Measurements from ENCODE around the gene WDR18. TPM values are rescaled to one million over a fixed set of nuclear protein-coding genes. Genes with fewer than 3 reads are reported as not detected.

WDR18 gene
- total RNA-seq, 1 experiment from 2014 or later, result 124 TPM

GRCh38 chr19:1000095-1000494, 15.9 kb downstream of the WDR18 start, which contains the start of gene GRIN3B:
GRIN3B (plus strand) TSS chr19:1000419; CDS start chr19:1000438, 19 bp downstream.
- H3K36me3 ChIP-seq (ENCODE audit: control insufficient read depth in 1 of 2, insufficient read depth in 2 of 2, low read length in 2 of 2), result no peaks in the 10 kb centered on the region
- intact Hi-C loops (cut with micrococcal nuclease), result no loop called here
- CTCF ChIA-PET, result no interaction called here
- no peaks in the 10 kb centered on the region for H3K27me3 ChIP-seq (ENCODE audit: insufficient read depth, low read length)
- POLR2A ChIA-PET, result no interaction called here
- H3K27ac ChIP-seq (ENCODE audit: low read depth, low read length), result no peak within 1 kb of the TSS; the same call in 1 of the 2 replicates
- no peak within 1 kb of the TSS for H3K4me3 ChIP-seq (replicated peaks in 1 of 2; ENCODE audit: low read depth in 1 of 2, low read length in 2 of 2)
- H3K4me2 ChIP-seq (ENCODE audit: low read length), result peak within 1 kb of the TSS; percentile 60
- TF ChIP-seq, protein P1, sequence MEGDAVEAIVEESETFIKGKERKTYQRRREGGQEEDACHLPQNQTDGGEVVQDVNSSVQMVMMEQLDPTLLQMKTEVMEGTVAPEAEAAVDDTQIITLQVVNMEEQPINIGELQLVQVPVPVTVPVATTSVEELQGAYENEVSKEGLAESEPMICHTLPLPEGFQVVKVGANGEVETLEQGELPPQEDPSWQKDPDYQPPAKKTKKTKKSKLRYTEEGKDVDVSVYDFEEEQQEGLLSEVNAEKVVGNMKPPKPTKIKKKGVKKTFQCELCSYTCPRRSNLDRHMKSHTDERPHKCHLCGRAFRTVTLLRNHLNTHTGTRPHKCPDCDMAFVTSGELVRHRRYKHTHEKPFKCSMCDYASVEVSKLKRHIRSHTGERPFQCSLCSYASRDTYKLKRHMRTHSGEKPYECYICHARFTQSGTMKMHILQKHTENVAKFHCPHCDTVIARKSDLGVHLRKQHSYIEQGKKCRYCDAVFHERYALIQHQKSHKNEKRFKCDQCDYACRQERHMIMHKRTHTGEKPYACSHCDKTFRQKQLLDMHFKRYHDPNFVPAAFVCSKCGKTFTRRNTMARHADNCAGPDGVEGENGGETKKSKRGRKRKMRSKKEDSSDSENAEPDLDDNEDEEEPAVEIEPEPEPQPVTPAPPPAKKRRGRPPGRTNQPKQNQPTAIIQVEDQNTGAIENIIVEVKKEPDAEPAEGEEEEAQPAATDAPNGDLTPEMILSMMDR (IDR thresholded peaks at IDR 0.05 in 2 of 3, conservative IDR thresholded peaks at IDR 0.05 in 1 of 3; ENCODE audit: borderline replicate concordance in 1 of 3, insufficient read depth in 1 of 3, low read depth in 2 of 3, low read length in 2 of 3), result peak; percentile 58 to 77 (median 76)
- no peak for TF ChIP-seq SRF (IDR thresholded peaks at IDR 0.05; ENCODE audit: low read depth)
- no peak within 1 kb of the TSS for H2AFZ ChIP-seq (ENCODE audit: low read depth, low read length, poor library complexity, severe bottlenecking)
- H3K9me2 ChIP-seq (ENCODE audit: insufficient read depth), result no peaks in the 10 kb centered on the region
- H3K4me1 ChIP-seq (ENCODE audit: control insufficient read depth in 1 of 2, insufficient read depth in 2 of 2, low read length in 2 of 2), result peaks cover 10 to 27% of the 10 kb centered on the region in 2 experiments
- no peaks in the 10 kb centered on the region for H4K20me1 ChIP-seq (ENCODE audit: insufficient read depth)
- no TSS peak for BruUV-seq (replicated peaks)
- ATAC-seq (peak; percentile 72), DNase-seq (ENCODE audit: low read depth, low spot score) (peak; percentile 41)
- H3K9me3 ChIP-seq (ENCODE audit: control insufficient read depth in 1 of 2, insufficient read depth in 1 of 2, low read depth in 1 of 2, low read length in 2 of 2), result no peaks in the 10 kb centered on the region
- RAD21 ChIA-PET (ENCODE audit: low non-redundant PET in 1 of 2, low total read pairs in 2 of 2, uncharacterized antibody in 2 of 2, unreplicated experiment in 2 of 2), result no interaction called here
- H3K9ac ChIP-seq (ENCODE audit: low read length), result no peak within 1 kb of the TSS
- no peaks in the 10 kb centered on the region for H3K79me2 ChIP-seq (ENCODE audit: insufficient read depth, low read length)

DNA sequence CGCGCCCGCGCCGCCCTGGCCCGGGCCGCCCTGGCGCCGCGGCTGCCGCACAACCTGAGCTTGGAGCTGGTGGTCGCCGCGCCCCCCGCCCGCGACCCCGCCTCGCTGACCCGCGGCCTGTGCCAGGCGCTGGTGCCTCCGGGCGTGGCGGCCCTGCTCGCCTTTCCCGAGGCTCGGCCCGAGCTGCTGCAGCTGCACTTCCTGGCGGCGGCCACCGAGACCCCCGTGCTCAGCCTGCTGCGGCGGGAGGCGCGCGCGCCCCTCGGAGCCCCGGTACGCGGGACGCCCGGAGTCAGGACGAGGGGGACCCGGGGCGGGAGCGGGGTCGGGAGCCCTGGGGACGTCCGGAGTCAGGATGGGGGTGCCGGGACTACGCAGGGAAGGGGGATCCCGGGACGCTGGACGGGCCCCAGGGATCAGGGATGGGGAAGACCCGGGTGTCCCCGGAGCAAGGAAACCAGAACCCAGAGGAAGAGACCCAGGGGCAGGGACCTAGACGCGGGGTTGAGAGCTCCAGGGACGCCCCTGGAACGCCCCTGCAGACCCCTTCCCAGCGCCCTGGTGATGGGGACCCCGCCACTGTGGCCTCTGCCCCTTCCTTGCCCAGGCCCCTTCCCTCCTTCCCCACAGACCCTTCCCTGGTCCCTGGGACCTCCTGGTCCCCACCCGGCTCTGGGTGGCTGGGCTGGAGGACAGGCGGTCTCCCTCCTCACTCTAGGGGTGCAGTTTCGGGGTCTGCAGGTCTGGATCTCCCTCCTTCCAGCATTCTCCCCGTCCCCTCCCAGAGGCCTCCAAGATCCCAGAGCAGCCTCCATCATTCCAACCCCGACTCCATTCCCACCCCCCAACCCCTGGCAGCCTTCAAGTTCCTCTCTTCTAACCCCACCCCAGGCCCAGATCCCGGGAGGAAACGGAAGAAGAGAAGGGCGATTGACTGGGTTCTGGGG, 16.7 kb downstream of the WDR18 start:
- intact Hi-C loops (cut with micrococcal nuclease), result no loop called here
- no peak for TF ChIP-seq EZH2 (IDR thresholded peaks at IDR 0.05)
- no peak for TF ChIP-seq MAX (IDR thresholded peaks at IDR 0.05)
- TF ChIP-seq, protein P2, sequence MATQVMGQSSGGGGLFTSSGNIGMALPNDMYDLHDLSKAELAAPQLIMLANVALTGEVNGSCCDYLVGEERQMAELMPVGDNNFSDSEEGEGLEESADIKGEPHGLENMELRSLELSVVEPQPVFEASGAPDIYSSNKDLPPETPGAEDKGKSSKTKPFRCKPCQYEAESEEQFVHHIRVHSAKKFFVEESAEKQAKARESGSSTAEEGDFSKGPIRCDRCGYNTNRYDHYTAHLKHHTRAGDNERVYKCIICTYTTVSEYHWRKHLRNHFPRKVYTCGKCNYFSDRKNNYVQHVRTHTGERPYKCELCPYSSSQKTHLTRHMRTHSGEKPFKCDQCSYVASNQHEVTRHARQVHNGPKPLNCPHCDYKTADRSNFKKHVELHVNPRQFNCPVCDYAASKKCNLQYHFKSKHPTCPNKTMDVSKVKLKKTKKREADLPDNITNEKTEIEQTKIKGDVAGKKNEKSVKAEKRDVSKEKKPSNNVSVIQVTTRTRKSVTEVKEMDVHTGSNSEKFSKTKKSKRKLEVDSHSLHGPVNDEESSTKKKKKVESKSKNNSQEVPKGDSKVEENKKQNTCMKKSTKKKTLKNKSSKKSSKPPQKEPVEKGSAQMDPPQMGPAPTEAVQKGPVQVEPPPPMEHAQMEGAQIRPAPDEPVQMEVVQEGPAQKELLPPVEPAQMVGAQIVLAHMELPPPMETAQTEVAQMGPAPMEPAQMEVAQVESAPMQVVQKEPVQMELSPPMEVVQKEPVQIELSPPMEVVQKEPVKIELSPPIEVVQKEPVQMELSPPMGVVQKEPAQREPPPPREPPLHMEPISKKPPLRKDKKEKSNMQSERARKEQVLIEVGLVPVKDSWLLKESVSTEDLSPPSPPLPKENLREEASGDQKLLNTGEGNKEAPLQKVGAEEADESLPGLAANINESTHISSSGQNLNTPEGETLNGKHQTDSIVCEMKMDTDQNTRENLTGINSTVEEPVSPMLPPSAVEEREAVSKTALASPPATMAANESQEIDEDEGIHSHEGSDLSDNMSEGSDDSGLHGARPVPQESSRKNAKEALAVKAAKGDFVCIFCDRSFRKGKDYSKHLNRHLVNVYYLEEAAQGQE (IDR thresholded peaks at IDR 0.05; ENCODE audit: low read depth), result no peak
- TF ChIP-seq CBX3 (IDR thresholded peaks at IDR 0.05; ENCODE audit: low read depth), result no peak
- no peak for TF ChIP-seq POLR2AphosphoS5 (IDR thresholded peaks at IDR 0.05; ENCODE audit: low read depth, low read length)
- TF ChIP-seq, protein P3, sequence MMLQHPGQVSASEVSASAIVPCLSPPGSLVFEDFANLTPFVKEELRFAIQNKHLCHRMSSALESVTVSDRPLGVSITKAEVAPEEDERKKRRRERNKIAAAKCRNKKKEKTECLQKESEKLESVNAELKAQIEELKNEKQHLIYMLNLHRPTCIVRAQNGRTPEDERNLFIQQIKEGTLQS (IDR thresholded peaks at IDR 0.05), result no peak
- no peak for TF ChIP-seq ZFX (IDR thresholded peaks at IDR 0.05)
- TF ChIP-seq CEBPB (IDR thresholded peaks at IDR 0.05; ENCODE audit: low read depth), result no peak
- TF ChIP-seq POLR2A (IDR thresholded peaks at IDR 0.05; ENCODE audit: borderline replicate concordance, extremely low read depth, insufficient read depth, insufficient read length), result no peak
- TF ChIP-seq EGR1 (IDR thresholded peaks at IDR 0.05; ENCODE audit: low read depth), result no peak
- no peak for TF ChIP-seq ZNF274 (IDR thresholded peaks at IDR 0.05; ENCODE audit: low read depth, low read length)
- no peak for TF ChIP-seq FOSL1 (IDR thresholded peaks at IDR 0.05; ENCODE audit: low read depth)

More for the DNA sequence above, 16.7 kb downstream of the WDR18 start:
- no peaks in the 10 kb centered on the region for H3K9me3 ChIP-seq (ENCODE audit: control insufficient read depth in 1 of 2, insufficient read depth in 1 of 2, low read depth in 1 of 2, low read length in 2 of 2)
- peak overlapping the region; percentile 17 for H2AFZ ChIP-seq (ENCODE audit: low read depth, low read length, poor library complexity, severe bottlenecking)
- H3K27ac ChIP-seq (ENCODE audit: low read depth, low read length), result no peak overlapping the region; the same call in 1 of the 2 replicates
- no TSS peak for BruUV-seq (replicated peaks)
- no peaks in the 10 kb centered on the region for H3K36me3 ChIP-seq (ENCODE audit: control insufficient read depth in 1 of 2, insufficient read depth in 2 of 2, low read length in 2 of 2)
- no peak overlapping the region for H3K4me3 ChIP-seq (replicated peaks in 1 of 2; ENCODE audit: low read depth in 1 of 2, low read length in 2 of 2)
- H3K27me3 ChIP-seq (ENCODE audit: insufficient read depth, low read length), result no peaks in the 10 kb centered on the region
- POLR2A ChIA-PET, result no interaction called here
- no peak overlapping the region for H3K9ac ChIP-seq (ENCODE audit: low read length)
- RAD21 ChIA-PET (ENCODE audit: low non-redundant PET in 1 of 2, low total read pairs in 2 of 2, uncharacterized antibody in 2 of 2, unreplicated experiment in 2 of 2), result interaction anchor here in 1 of 2 experiments (0.6 kb wide), 1 partner anchor 84 kb away, joined by 3 read pairs; no protein-coding TSS in a partner anchor
- peak overlapping the region; percentile 28 for H3K4me2 ChIP-seq (ENCODE audit: low read length)
- peaks cover 10 to 20% of the 10 kb centered on the region in 2 experiments for H3K4me1 ChIP-seq (ENCODE audit: control insufficient read depth in 1 of 2, insufficient read depth in 2 of 2, low read length in 2 of 2)
- ATAC-seq, result no peak
- no peaks in the 10 kb centered on the region for H3K79me2 ChIP-seq (ENCODE audit: insufficient read depth, low read length)
- H4K20me1 ChIP-seq (ENCODE audit: insufficient read depth), result no peaks in the 10 kb centered on the region
- DNase-seq (ENCODE audit: low read depth, low spot score), result no peak
- CTCF ChIA-PET, result no interaction called here
- H3K9me2 ChIP-seq (ENCODE audit: insufficient read depth), result no peaks in the 10 kb centered on the region

All from HCT116 (cell line).